AG09319 (cell line): Measurements from ENCODE around the gene BHLHA15.

Experiments
- DNase-seq: peaks from one replicate; pipeline ENCODE4 v3.0.0-alpha.2; 2010; ENCODE audit warnings: low read depth; ENCODE audit errors: extremely low read depth
- TF ChIP-seq, protein P1 (sequence below): IDR thresholded peaks from 2 replicates; pipeline ENCODE4 v1.5.1; 2011; ENCODE audit warnings: low read depth, mild to moderate bottlenecking, inconsistent platforms, low read length, moderate library complexity

BHLHA15 gene

DNA sequence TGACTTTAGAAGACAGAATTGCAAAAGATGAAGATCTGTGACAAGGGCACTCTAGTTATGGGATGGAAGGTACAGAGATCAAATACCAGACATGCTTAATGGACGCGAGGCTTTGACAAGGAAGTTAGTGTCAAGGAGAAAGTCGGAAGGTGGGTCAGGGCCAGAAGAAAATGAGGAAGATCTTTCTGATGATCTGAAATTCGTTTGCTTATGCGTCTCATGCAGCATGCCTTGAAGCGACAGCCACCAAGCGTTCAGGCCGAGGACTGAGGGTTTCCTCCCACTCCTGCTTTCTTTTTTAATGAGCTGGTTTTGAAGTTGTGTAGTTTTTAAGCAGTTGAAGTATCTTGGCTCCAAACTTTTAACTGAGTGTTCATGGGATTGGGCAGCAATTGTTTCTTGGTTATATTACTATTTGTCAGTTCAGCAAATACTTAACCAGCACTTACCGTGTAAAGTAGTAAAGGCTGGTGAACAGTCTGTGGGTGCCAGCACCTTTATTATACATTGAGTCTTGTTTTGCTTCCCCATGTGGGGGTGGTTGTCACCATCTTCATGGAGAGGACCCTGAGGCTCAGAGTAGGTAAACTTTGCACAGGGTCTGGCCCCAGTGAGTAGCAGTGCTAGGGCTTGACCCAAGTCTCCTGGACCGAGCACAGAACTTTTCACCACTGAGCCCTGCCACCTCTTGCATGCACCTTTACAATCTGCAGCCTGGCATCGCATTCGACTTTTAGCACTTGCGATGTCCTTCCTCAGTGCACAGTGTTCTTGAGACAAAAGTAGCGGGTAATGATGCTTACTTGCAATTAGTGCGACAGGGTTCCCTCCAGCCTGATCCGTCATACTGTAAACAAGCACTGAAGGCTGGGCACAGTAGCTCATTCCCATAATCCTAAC, 14.3 kb upstream of the BHLHA15 start:
- no peak for DNase-seq

DNA sequence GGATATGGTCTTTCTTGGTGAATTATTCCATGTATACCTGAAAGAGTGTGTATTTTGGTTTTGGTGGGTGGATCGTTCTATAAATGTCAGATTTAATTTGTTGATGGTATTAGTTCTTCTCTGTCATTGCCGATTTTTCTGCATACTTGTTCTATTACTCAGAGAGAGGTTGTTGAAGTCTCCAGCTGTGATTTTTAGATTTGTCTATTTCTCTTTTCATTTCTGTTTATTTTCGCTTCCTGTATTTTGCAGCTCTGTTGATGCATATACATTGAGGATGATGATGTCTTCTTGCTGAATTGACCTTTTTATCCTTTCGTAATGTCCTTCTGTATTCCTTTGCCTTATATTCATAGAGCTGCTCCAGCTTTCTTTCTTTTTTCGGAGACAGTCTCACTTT, 12.1 kb upstream of the BHLHA15 start:
- TF ChIP-seq, protein P1, sequence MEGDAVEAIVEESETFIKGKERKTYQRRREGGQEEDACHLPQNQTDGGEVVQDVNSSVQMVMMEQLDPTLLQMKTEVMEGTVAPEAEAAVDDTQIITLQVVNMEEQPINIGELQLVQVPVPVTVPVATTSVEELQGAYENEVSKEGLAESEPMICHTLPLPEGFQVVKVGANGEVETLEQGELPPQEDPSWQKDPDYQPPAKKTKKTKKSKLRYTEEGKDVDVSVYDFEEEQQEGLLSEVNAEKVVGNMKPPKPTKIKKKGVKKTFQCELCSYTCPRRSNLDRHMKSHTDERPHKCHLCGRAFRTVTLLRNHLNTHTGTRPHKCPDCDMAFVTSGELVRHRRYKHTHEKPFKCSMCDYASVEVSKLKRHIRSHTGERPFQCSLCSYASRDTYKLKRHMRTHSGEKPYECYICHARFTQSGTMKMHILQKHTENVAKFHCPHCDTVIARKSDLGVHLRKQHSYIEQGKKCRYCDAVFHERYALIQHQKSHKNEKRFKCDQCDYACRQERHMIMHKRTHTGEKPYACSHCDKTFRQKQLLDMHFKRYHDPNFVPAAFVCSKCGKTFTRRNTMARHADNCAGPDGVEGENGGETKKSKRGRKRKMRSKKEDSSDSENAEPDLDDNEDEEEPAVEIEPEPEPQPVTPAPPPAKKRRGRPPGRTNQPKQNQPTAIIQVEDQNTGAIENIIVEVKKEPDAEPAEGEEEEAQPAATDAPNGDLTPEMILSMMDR = no peak
- no peak for DNase-seq

More for the DNA sequence above, 14.3 kb upstream of the BHLHA15 start:
- TF ChIP-seq, protein P1 = no peak

DNA sequence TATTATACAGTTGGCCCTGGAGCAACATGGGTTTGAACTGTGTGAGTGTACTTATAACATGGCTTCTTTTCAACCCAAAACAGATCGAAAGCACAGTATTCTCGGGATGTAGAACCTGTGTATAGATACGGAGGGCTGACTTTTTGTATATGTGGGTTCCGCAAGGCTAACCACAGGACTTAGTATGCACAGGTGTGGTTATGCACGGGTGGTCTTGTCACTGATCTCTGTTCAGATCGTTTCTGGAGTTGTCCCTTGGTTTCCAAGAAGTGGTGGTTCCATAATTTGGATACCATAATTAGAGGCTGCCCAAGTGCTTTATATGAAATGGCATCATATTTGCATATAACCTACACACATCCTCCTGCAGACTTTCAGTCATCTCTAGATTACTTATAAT, 10.9 kb upstream of the BHLHA15 start:
- TF ChIP-seq, protein P1 = no peak
- DNase-seq = no peak

DNA sequence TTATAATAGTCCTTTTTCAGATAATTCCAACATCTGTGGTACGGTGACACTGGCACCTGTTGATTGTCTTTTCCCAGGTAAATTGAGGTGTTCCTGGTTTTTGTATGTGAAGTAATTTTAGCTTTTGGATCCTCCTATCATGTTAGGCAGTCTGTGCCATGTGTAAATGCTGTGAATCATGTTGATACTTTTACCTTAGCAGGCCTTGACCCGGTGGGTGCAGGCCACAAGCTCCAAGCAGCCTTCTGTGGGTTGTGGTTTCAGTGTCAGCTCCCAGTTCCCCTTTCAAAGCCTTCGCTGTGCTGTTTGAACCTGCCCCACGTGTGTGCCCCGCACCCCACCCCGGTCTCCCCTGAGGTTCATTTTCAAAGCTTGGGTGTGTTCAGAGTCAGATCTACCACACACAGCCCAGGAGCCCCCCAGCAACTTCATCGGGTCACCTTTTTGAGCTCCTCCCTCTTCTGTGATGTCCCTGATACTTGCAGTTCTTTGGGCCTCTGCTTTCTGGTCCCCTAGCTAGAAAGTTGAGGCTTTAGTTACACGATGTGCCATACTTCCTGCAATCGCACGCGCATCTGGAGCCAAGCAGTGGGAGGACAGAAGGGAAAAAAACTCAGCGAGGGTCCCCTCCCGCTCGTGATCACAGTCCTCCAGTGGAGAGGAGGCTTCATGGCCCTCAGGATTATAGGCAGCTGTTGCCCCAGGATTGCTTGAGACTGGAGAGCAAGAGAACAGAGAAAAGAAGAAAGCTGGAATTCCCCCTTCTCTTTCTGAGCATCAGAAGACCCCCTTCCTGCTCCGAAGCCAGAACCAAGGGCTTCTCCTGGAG, 8.7 kb upstream of the BHLHA15 start:
- DNase-seq = no peak
- TF ChIP-seq, protein P1 = no peak

DNA sequence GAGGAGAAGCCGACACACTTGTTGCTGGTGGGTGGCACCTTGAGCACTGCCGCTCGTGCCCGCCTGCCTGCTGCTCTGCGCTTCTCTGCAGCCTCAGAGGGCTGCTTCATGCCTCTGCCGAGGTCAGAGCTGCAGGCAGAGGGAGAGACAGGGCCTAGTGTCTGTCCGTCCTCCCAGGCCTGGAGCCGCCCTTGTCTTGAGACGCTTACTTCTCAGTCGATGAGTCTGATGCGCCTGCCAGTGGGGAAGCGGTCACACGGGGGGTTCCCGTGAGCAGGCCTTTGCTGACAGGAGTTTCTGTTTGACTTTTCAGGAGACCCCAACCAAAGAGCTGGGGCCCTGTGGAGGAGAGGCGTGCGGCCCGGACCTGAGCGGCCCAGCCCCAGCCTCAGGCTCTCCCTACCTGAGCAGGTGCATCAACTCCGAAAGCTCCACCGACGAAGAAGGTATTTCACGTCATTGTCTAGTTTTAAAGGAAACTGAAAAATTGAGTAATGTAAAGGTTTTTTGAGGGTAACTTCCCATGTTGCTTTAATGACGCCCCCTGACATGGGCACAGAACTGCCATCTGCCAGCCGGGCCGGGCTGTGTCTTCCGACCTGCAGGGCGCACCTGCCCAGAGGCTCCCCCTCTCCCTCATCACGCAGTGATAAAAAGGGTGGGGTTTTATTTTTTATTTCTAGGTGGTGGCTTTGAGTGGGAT, 7.8 kb upstream of the BHLHA15 start:
- TF ChIP-seq, protein P1 = no peak
- no peak for DNase-seq

DNA sequence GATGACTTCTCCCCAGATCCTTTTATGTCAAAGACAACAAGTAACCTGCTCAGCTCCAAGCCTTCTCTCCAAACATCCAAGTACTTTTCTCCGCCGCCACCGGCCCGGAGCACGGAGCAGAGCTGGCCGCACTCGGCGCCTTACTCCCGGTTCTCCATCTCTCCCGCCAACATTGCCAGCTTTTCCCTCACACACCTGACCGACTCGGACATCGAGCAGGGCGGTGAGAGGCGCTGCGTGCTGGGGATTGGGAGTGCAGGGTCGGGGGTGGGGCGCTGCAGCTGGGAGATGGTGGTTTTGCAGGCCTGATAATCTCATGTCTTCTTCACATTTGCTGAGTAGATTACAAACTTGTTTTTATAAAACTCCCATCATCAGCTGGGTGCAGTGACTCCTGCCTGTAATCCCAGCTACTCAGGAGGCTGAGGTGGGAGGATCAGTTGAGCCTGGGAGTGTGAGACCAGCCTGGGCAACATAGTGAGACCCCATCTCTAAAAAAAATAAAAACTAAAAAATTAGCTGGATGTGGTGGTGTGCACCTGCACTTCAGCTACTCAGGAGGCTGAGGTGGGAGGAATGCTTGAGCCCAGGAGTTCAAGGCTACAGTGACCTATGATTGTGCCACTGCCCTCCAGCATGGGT, 7.2 kb upstream of the BHLHA15 start:
- no peak for DNase-seq
- TF ChIP-seq, protein P1 = no peak
